ENCODE results near the gene TRIM33. TPM values are rescaled to one million over a fixed set of nuclear protein-coding genes. Genes with fewer than 3 reads are reported as not detected.
A peak's percentile ranks its signal among the peaks of the same experiment; 100 is the strongest.

Gene TRIM33
- total RNA-seq, 1 experiment from 2014 or later, result 78.9 TPM

- no peaks in the 10 kb centered on the region for H4K20me1 ChIP-seq (ENCODE audit: insufficient read depth, low read depth, low read length)
- no peak for DNase-seq
- no peak overlapping the region for H3K27ac ChIP-seq (ENCODE audit: low read length)
- H3K4me1 ChIP-seq (ENCODE audit: low read length), result peaks cover 8% of the 10 kb centered on the region
- H3K4me3 ChIP-seq (ENCODE audit: low read length), result no peak overlapping the region
- H3K36me3 ChIP-seq (ENCODE audit: insufficient read depth, low read length), result peaks cover 13% of the 10 kb centered on the region
- no peak overlapping the region for H3K4me2 ChIP-seq (ENCODE audit: low read depth, low read length, poor library complexity, severe bottlenecking)
- H3K9me3 ChIP-seq (ENCODE audit: low read length), result no peaks in the 10 kb centered on the region
- peaks cover 86% of the 10 kb centered on the region for H3K79me2 ChIP-seq (ENCODE audit: low read length)
- H3K27me3 ChIP-seq (ENCODE audit: low read length), result no peaks in the 10 kb centered on the region
- no peaks in the 10 kb centered on the region for H3K9me2 ChIP-seq (replicated peaks; ENCODE audit: insufficient read depth, low read length)
- no peak overlapping the region for H2AFZ ChIP-seq (ENCODE audit: low read length)
- no peak overlapping the region for H3K9ac ChIP-seq (ENCODE audit: low read length)
These were observed 69.7 kb downstream of the TRIM33 start for GRCh38 chr1:114441332-114441731.

GRCh38 chr1:114439369-114439768 is 71.6 kb downstream of the TRIM33 start:
- Histone ChIP-seq H3K9me2 (replicated peaks; ENCODE audit: insufficient read depth, low read length) (no peaks in the 10 kb centered on the region), H3K9me3 (ENCODE audit: low read length) (no peaks in the 10 kb centered on the region), H3K27ac (ENCODE audit: low read length) (no peak overlapping the region), H3K79me2 (ENCODE audit: low read length) (peaks cover 84% of the 10 kb centered on the region), H3K27me3 (ENCODE audit: low read length) (no peaks in the 10 kb centered on the region), H3K36me3 (ENCODE audit: insufficient read depth, low read length) (peaks cover 5% of the 10 kb centered on the region), H3K9ac (ENCODE audit: low read length) (no peak overlapping the region), H3K4me1 (ENCODE audit: low read length) (peaks cover 8% of the 10 kb centered on the region), H2AFZ (ENCODE audit: low read length) (no peak overlapping the region), H3K4me2 (ENCODE audit: low read depth, low read length, poor library complexity, severe bottlenecking) (no peak overlapping the region), H3K4me3 (ENCODE audit: low read length) (no peak overlapping the region), H4K20me1 (ENCODE audit: insufficient read depth, low read depth, low read length) (no peaks in the 10 kb centered on the region)
- DNase-seq, result no peak

GRCh38 chr1:114437812-114438211 is 73.2 kb downstream of the TRIM33 start:
- no peak for DNase-seq
- Histone ChIP-seq H2AFZ (ENCODE audit: low read length) (no peak overlapping the region), H3K4me2 (ENCODE audit: low read depth, low read length, poor library complexity, severe bottlenecking) (no peak overlapping the region), H4K20me1 (ENCODE audit: insufficient read depth, low read depth, low read length) (no peaks in the 10 kb centered on the region), H3K4me3 (ENCODE audit: low read length) (no peak overlapping the region), H3K36me3 (ENCODE audit: insufficient read depth, low read length) (peaks cover 7% of the 10 kb centered on the region; the same call in 1 of the 2 replicates), H3K79me2 (ENCODE audit: low read length) (peaks cover 86% of the 10 kb centered on the region), H3K27ac (ENCODE audit: low read length) (no peak overlapping the region), H3K27me3 (ENCODE audit: low read length) (no peaks in the 10 kb centered on the region), H3K4me1 (ENCODE audit: low read length) (peaks cover 8% of the 10 kb centered on the region), H3K9ac (ENCODE audit: low read length) (no peak overlapping the region), H3K9me3 (ENCODE audit: low read length) (no peaks in the 10 kb centered on the region), H3K9me2 (replicated peaks; ENCODE audit: insufficient read depth, low read length) (no peaks in the 10 kb centered on the region)

- Histone ChIP-seq H3K9ac (ENCODE audit: low read length) (no peak overlapping the region), H3K27ac (ENCODE audit: low read length) (no peak overlapping the region), H3K79me2 (ENCODE audit: low read length) (peaks cover 87% of the 10 kb centered on the region), H4K20me1 (ENCODE audit: insufficient read depth, low read depth, low read length) (no peaks in the 10 kb centered on the region), H3K27me3 (ENCODE audit: low read length) (no peaks in the 10 kb centered on the region), H3K4me1 (ENCODE audit: low read length) (peaks cover 9% of the 10 kb centered on the region), H3K9me2 (replicated peaks; ENCODE audit: insufficient read depth, low read length) (no peaks in the 10 kb centered on the region), H2AFZ (ENCODE audit: low read length) (no peak overlapping the region), H3K9me3 (ENCODE audit: low read length) (no peaks in the 10 kb centered on the region), H3K36me3 (ENCODE audit: insufficient read depth, low read length) (peaks cover 7% of the 10 kb centered on the region; the same call in 1 of the 2 replicates), H3K4me2 (ENCODE audit: low read depth, low read length, poor library complexity, severe bottlenecking) (no peak overlapping the region), H3K4me3 (ENCODE audit: low read length) (no peak overlapping the region)
- no peak for DNase-seq
These were observed 74.2 kb downstream of the TRIM33 start for GRCh38 chr1:114436799-114437198.

GRCh38 chr1:114435088-114435715 is 75.8 kb downstream of the TRIM33 start:
- H3K9me2 ChIP-seq (replicated peaks; ENCODE audit: insufficient read depth, low read length), result no peaks in the 10 kb centered on the region
- DNase-seq, result no peak

GRCh38 chr1:114431026-114431425 is 80.0 kb downstream of the TRIM33 start:
- no peak overlapping the region for H3K27ac ChIP-seq (ENCODE audit: low read length)
- H3K4me2 ChIP-seq (ENCODE audit: low read depth, low read length, poor library complexity, severe bottlenecking), result no peak overlapping the region
- peaks cover 68% of the 10 kb centered on the region for H3K79me2 ChIP-seq (ENCODE audit: low read length)
- H3K36me3 ChIP-seq (ENCODE audit: insufficient read depth, low read length), result peaks cover 27% of the 10 kb centered on the region
- H3K9me3 ChIP-seq (ENCODE audit: low read length), result no peaks in the 10 kb centered on the region
- H4K20me1 ChIP-seq (ENCODE audit: insufficient read depth, low read depth, low read length), result no peaks in the 10 kb centered on the region
- no peak overlapping the region for H3K4me3 ChIP-seq (ENCODE audit: low read length)
- no peak overlapping the region for H3K9ac ChIP-seq (ENCODE audit: low read length)
- H3K9me2 ChIP-seq (replicated peaks; ENCODE audit: insufficient read depth, low read length), result no peaks in the 10 kb centered on the region
- H3K4me1 ChIP-seq (ENCODE audit: low read length), result peaks cover 11% of the 10 kb centered on the region
- DNase-seq, result no peak
- no peak overlapping the region for H2AFZ ChIP-seq (ENCODE audit: low read length)
- H3K27me3 ChIP-seq (ENCODE audit: low read length), result no peaks in the 10 kb centered on the region

More at GRCh38 chr1:114435088-114435715, 75.8 kb downstream of the TRIM33 start:
- Histone ChIP-seq H3K4me2 (ENCODE audit: low read depth, low read length, poor library complexity, severe bottlenecking) (no peak overlapping the region), H3K27me3 (ENCODE audit: low read length) (no peaks in the 10 kb centered on the region), H3K4me1 (ENCODE audit: low read length) (peaks cover 11% of the 10 kb centered on the region), H3K4me3 (ENCODE audit: low read length) (no peak overlapping the region), H3K9ac (ENCODE audit: low read length) (no peak overlapping the region), H4K20me1 (ENCODE audit: insufficient read depth, low read depth, low read length) (no peaks in the 10 kb centered on the region), H3K36me3 (ENCODE audit: insufficient read depth, low read length) (peaks cover 15% of the 10 kb centered on the region; the same call in 1 of the 2 replicates), H3K79me2 (ENCODE audit: low read length) (peaks cover 86% of the 10 kb centered on the region), H3K27ac (ENCODE audit: low read length) (no peak overlapping the region), H3K9me3 (ENCODE audit: low read length) (no peaks in the 10 kb centered on the region), H2AFZ (ENCODE audit: low read length) (no peak overlapping the region)

GRCh38 chr1:114428083-114428754 is 82.8 kb downstream of the TRIM33 start:
- peaks cover 11% of the 10 kb centered on the region for H3K4me1 ChIP-seq (ENCODE audit: low read length)
- peaks cover 39% of the 10 kb centered on the region for H3K36me3 ChIP-seq (ENCODE audit: insufficient read depth, low read length)
- peaks cover 42% of the 10 kb centered on the region for H3K79me2 ChIP-seq (ENCODE audit: low read length)
- H3K9me2 ChIP-seq (replicated peaks; ENCODE audit: insufficient read depth, low read length), result no peaks in the 10 kb centered on the region
- no peaks in the 10 kb centered on the region for H3K27me3 ChIP-seq (ENCODE audit: low read length)
- H3K9ac ChIP-seq (ENCODE audit: low read length), result no peak overlapping the region
- H3K27ac ChIP-seq (ENCODE audit: low read length), result peak overlapping the region; percentile 17; the same call in 1 of the 2 replicates
- H3K9me3 ChIP-seq (ENCODE audit: low read length), result no peaks in the 10 kb centered on the region
- no peaks in the 10 kb centered on the region for H4K20me1 ChIP-seq (ENCODE audit: insufficient read depth, low read depth, low read length)
- H3K4me2 ChIP-seq (ENCODE audit: low read depth, low read length, poor library complexity, severe bottlenecking), result no peak overlapping the region
- no peak overlapping the region for H2AFZ ChIP-seq (ENCODE audit: low read length)
- DNase-seq, result peak; percentile 74
- H3K4me3 ChIP-seq (ENCODE audit: low read length), result no peak overlapping the region

GRCh38 chr1:114427612-114428011 is 83.4 kb downstream of the TRIM33 start:
- Histone ChIP-seq H3K27me3 (ENCODE audit: low read length) (no peaks in the 10 kb centered on the region), H2AFZ (ENCODE audit: low read length) (no peak overlapping the region), H3K27ac (ENCODE audit: low read length) (no peak overlapping the region), H3K4me1 (ENCODE audit: low read length) (peaks cover 11% of the 10 kb centered on the region), H3K79me2 (ENCODE audit: low read length) (peaks cover 39% of the 10 kb centered on the region), H3K4me3 (ENCODE audit: low read length) (no peak overlapping the region), H3K4me2 (ENCODE audit: low read depth, low read length, poor library complexity, severe bottlenecking) (no peak overlapping the region), H3K36me3 (ENCODE audit: insufficient read depth, low read length) (peaks cover 42% of the 10 kb centered on the region), H3K9me3 (ENCODE audit: low read length) (no peaks in the 10 kb centered on the region), H4K20me1 (ENCODE audit: insufficient read depth, low read depth, low read length) (no peaks in the 10 kb centered on the region), H3K9ac (ENCODE audit: low read length) (no peak overlapping the region), H3K9me2 (replicated peaks; ENCODE audit: insufficient read depth, low read length) (no peaks in the 10 kb centered on the region)
- DNase-seq, result no peak

Data from Karpas-422 (cell line).